Measurements from ENCODE around the gene LRP5. TPM values are rescaled to one million over a fixed set of nuclear protein-coding genes. Genes with fewer than 3 reads are reported as not detected.

LRP5 gene
- polyA plus RNA-seq, 1 donor = 109 TPM

DNA sequence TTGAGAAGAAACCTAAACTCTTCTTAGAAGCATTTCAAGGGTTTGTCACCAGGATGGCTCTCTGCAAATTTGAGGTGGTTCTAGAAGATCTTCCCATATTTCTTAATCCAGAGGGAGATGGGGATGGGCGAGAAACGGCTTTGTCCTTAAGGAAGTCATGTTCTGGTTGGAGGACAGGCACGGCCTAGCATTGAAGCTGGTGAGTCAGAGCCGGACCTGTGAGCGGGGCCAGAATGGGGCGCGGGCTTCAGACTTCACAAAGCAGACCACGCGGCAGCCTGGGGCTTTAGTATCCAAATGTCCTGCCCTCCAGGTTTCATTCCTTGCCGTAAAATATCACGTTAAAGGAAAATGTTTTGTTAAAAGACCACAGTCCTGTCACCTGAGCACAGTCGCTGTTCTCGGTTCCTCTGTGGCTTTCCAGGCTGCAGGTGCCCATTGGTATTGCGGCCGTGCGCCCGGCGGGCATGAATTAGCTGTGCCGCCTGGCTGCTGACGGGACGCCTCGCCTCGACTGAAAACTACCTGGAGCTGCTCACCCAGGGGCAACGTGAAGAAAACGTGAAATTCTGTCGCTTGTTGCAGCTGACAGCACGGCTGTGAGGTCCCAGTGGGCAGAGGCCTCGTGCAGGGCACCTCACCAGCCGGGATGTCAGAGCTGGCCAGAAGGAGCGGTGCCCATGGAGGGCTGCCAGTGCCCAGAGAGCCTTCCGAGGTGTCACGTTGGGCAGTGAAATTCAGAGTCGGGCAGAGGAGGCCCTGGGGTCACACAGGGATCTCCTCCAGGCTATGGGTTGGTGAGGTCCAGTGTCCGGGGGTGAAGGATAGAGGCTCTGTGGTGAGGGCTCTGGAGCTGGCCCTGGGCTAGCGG is 59.0 kb downstream of the LRP5 start:
- Histone ChIP-seq H3K27me3 (ENCODE audit: control insufficient read depth, insufficient read depth, low read length) (no peaks in the 10 kb centered on the region), H3K9me3 (ENCODE audit: control insufficient read depth, low read depth, low read length) (peaks cover 5% of the 10 kb centered on the region), H3K36me3 (ENCODE audit: control insufficient read depth, insufficient read depth, low read length) (peaks cover 67% of the 10 kb centered on the region), H3K4me1 (ENCODE audit: control insufficient read depth, insufficient read depth, low read length) (peaks cover 16% of the 10 kb centered on the region), H3K4me3 (ENCODE audit: low read length) (no peak overlapping the region), H3K27ac (ENCODE audit: low read length) (no peak overlapping the region)
- WGBS (ENCODE audit: insufficient coverage, low lambda C conversion rate) = no CpG with 5 or more reads among the region's 35 CpGs
- DNase-seq = no peak

DNA sequence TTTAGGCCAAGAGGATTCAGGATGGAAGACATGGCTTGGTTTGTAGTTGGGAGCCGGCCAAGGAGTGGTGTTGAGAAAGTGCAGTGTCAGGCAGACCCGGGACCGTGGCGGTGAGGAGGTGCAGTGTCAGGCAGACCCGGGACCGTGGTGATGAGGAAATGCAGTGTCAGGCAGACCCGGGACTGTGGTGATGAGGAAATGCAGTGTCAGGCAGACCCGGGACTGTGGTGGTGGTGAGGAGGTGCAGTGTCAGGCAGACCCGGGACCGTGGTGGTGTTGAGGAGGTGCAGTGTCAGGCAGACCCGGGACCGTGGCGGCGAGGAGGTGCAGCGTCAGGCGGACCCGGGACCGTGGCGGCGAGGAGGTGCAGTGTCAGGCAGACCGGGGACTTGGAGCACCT is 59.7 kb downstream of the LRP5 start:
- Histone ChIP-seq H3K4me1 (ENCODE audit: control insufficient read depth, insufficient read depth, low read length) (peaks cover 16% of the 10 kb centered on the region), H3K36me3 (ENCODE audit: control insufficient read depth, insufficient read depth, low read length) (peaks cover 67% of the 10 kb centered on the region)
- no CpG with 5 or more reads among the region's 21 CpGs for WGBS (ENCODE audit: insufficient coverage, low lambda C conversion rate)

DNA sequence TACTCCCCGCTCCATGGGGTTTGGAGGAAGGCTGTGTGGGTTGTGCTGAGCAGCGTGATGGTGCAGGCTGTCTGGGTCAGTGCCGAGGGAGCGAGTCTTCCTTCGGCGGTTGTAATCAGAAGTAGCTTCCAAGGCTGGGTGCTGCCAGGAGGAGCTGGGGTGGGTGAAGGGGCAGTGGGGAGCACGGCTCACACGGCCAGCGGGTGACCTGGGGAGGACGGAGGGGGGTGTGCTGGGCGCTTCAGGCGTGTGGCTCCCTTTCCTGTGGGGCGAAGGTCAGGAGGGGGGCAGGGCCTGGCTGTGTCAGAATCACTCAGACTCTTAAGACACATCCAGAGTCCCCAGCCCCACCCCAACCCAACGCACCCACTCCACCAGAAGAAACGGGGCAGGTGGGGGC is 60.2 kb downstream of the LRP5 start:
- Histone ChIP-seq H3K4me3 (ENCODE audit: low read length) (no peak overlapping the region), H3K27ac (ENCODE audit: low read length) (no peak overlapping the region), H3K27me3 (ENCODE audit: control insufficient read depth, insufficient read depth, low read length) (no peaks in the 10 kb centered on the region), H3K9me3 (ENCODE audit: control insufficient read depth, low read depth, low read length) (peaks cover 5% of the 10 kb centered on the region), H3K36me3 (ENCODE audit: control insufficient read depth, insufficient read depth, low read length) (peaks cover 68% of the 10 kb centered on the region), H3K4me1 (ENCODE audit: control insufficient read depth, insufficient read depth, low read length) (peaks cover 16% of the 10 kb centered on the region)
- peak in 1 of 2 donors; percentile 64 for DNase-seq
- no CpG with 5 or more reads among the region's 15 CpGs for WGBS (ENCODE audit: insufficient coverage, low lambda C conversion rate)

More for the DNA sequence above, 59.7 kb downstream of the LRP5 start:
- H3K9me3 ChIP-seq (ENCODE audit: control insufficient read depth, low read depth, low read length) = peaks cover 5% of the 10 kb centered on the region
- no peak overlapping the region for H3K27ac ChIP-seq (ENCODE audit: low read length)
- DNase-seq = no peak
- H3K27me3 ChIP-seq (ENCODE audit: control insufficient read depth, insufficient read depth, low read length) = no peaks in the 10 kb centered on the region
- H3K4me3 ChIP-seq (ENCODE audit: low read length) = no peak overlapping the region

DNA sequence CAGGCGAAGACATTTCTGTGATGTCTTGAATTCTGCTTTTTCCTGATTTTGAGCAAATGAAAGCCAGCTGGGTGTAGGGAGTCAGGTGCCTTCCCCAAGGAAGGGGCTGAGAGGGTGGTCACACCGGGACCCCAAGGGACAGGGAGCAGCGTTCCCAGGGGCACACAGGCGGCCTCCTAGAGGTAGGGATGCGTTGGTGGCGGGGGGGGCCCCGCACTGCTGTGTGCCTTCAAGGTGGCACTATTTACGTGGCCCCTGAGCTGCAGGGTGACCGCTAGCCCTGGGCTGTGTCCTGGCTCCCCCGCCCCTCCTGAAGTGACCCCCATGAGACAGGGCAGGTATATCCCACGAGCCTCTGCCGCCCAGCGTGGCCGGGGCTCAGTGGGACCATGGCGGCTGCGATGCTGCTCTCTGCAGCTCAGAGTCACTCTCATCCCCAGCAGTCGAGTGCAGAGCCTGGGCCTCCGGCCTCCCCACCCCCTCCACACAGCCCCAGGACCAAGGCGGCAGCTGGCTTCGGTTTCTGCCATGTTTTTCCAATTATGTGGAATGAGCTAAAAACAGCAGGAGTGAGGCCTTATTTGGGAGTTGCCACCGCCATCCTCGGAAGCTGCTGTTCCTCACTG is 60.9 kb downstream of the LRP5 start:
- Histone ChIP-seq H3K4me1 (ENCODE audit: control insufficient read depth, insufficient read depth, low read length) (peaks cover 16% of the 10 kb centered on the region), H3K36me3 (ENCODE audit: control insufficient read depth, insufficient read depth, low read length) (peaks cover 67% of the 10 kb centered on the region)
- no CpG with 5 or more reads among the region's 22 CpGs for WGBS (ENCODE audit: insufficient coverage, low lambda C conversion rate)

DNA sequence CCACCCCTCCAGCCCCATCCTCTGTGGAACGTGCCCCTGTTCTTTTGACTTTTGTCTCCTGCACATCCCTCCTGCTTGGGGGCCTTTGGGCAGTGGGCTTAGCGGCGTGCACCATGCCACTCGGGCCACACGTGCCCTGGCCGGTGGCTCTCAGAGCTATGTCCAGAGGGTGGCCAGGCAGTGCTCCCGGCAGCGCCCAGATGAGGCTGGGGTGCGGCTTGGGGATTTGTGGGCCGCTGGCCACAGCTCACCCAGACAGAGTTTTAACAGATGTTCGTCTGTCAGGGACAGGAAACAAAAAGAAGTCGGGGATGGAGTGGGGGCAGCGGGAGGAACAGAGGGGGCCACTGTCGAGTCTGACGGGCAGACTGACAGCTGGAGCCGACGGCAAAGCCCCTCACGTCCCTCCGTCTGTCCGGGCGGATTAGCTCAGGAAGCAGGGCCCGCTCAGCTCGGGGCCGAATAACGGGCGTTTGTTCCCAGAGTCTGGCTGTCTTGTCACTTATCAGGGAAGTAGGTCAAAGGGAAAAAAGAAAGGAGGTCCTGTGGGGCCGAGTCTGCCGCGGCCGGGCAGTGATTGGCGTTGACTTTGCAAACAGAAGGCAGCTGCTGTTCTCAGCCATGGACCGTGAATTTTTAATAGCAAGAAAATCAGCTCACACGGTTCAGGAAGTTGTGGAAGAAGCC is 61.6 kb downstream of the LRP5 start:
- peak in 1 of 2 donors; percentile 56 for DNase-seq
- peaks cover 60% of the 10 kb centered on the region for H3K36me3 ChIP-seq (ENCODE audit: control insufficient read depth, insufficient read depth, low read length)
- no CpG with 5 or more reads among the region's 33 CpGs for WGBS (ENCODE audit: insufficient coverage, low lambda C conversion rate)
- H3K9me3 ChIP-seq (ENCODE audit: control insufficient read depth, low read depth, low read length) = peaks cover 5% of the 10 kb centered on the region
- H3K27ac ChIP-seq (ENCODE audit: low read length) = peak overlapping the region; percentile 55
- no peak overlapping the region for H3K4me3 ChIP-seq (ENCODE audit: low read length)
- no peaks in the 10 kb centered on the region for H3K27me3 ChIP-seq (ENCODE audit: control insufficient read depth, insufficient read depth, low read length)
- peaks cover 16% of the 10 kb centered on the region for H3K4me1 ChIP-seq (ENCODE audit: control insufficient read depth, insufficient read depth, low read length)

More for the DNA sequence above, 60.9 kb downstream of the LRP5 start:
- Histone ChIP-seq H3K4me3 (ENCODE audit: low read length) (no peak overlapping the region), H3K27ac (ENCODE audit: low read length) (peak overlapping the region; percentile 55), H3K27me3 (ENCODE audit: control insufficient read depth, insufficient read depth, low read length) (no peaks in the 10 kb centered on the region), H3K9me3 (ENCODE audit: control insufficient read depth, low read depth, low read length) (peaks cover 5% of the 10 kb centered on the region)
- DNase-seq = no peak

DNA sequence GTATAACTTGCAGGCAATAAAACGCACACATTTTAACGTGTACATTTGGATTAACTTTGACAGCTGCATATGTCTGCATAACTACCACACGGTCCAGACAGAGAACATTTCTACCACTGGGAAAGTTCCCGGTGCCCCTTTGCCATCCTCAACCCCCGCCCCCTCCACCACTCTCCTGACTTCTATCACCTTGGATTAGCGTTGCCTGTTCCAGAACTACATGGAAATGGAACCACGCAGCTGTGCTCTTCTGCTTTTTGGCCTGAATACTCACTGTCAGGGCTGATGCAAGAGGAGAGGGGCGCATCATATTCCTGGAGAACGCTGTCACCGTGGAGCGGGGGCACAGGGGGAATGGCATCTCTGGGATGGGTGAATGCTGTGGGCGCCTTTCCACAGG is 62.1 kb downstream of the LRP5 start:
- no CpG with 5 or more reads among the region's 12 CpGs for WGBS (ENCODE audit: insufficient coverage, low lambda C conversion rate)

DNA sequence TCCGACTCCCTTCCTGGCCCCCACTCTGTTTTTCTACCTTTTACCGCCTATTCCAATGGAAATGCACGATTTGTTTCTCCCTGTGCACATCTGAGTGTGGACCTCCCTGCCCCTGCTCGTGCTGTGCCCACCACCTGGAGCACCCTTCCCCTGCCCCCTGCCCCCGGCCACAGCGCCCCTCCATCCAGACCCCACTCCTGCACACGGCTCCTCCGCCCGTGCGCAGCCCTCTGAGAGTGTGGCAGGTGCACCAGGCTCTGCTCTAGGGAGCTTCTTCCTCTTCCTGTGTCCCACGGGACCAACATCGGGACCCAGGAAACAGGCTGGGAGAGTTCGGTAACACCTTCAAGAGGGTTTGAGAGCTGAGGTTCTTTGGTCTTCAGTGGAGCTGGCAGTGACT is 62.9 kb downstream of the LRP5 start:
- peaks cover 48% of the 10 kb centered on the region for H3K36me3 ChIP-seq (ENCODE audit: control insufficient read depth, insufficient read depth, low read length)
- no peak overlapping the region for H3K4me3 ChIP-seq (ENCODE audit: low read length)
- no peak for DNase-seq
- H3K4me1 ChIP-seq (ENCODE audit: control insufficient read depth, insufficient read depth, low read length) = peaks cover 29% of the 10 kb centered on the region
- H3K9me3 ChIP-seq (ENCODE audit: control insufficient read depth, low read depth, low read length) = peaks cover 5% of the 10 kb centered on the region
- WGBS (ENCODE audit: insufficient coverage, low lambda C conversion rate) = no CpG with 5 or more reads among the region's 13 CpGs
- no peaks in the 10 kb centered on the region for H3K27me3 ChIP-seq (ENCODE audit: control insufficient read depth, insufficient read depth, low read length)
- no peak overlapping the region for H3K27ac ChIP-seq (ENCODE audit: low read length)

More for the DNA sequence above, 62.1 kb downstream of the LRP5 start:
- H3K4me1 ChIP-seq (ENCODE audit: control insufficient read depth, insufficient read depth, low read length) = peaks cover 21% of the 10 kb centered on the region
- H3K4me3 ChIP-seq (ENCODE audit: low read length) = no peak overlapping the region
- H3K27ac ChIP-seq (ENCODE audit: low read length) = peak overlapping the region; percentile 55
- peaks cover 5% of the 10 kb centered on the region for H3K9me3 ChIP-seq (ENCODE audit: control insufficient read depth, low read depth, low read length)
- H3K27me3 ChIP-seq (ENCODE audit: control insufficient read depth, insufficient read depth, low read length) = no peaks in the 10 kb centered on the region
- no peak for DNase-seq
- H3K36me3 ChIP-seq (ENCODE audit: control insufficient read depth, insufficient read depth, low read length) = peaks cover 55% of the 10 kb centered on the region

DNA sequence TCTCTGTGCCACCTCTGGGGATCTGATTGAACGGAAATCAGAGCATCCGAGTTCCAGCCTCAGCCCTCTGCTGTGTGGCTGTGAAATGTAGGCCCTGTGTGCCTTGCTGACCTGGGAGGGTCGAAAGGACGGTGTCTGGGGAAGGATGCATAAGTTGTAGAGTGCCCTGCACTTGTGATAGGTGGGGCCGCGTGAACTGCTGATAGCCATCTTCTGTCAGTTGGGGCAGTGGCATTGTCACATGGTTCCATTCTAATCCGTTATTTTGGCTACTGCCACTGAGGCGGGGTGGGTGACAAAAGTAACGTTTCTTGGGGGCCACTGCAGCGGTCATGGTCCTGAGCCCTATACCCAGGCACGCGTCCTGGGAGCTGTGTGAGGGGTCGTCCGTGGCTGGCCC is 63.4 kb downstream of the LRP5 start:
- Histone ChIP-seq H3K27ac (ENCODE audit: low read length) (no peak overlapping the region), H3K9me3 (ENCODE audit: control insufficient read depth, low read depth, low read length) (peaks cover 5% of the 10 kb centered on the region), H3K36me3 (ENCODE audit: control insufficient read depth, insufficient read depth, low read length) (peaks cover 45% of the 10 kb centered on the region), H3K4me3 (ENCODE audit: low read length) (no peak overlapping the region), H3K4me1 (ENCODE audit: control insufficient read depth, insufficient read depth, low read length) (peaks cover 33% of the 10 kb centered on the region), H3K27me3 (ENCODE audit: control insufficient read depth, insufficient read depth, low read length) (no peaks in the 10 kb centered on the region)
- no peak for DNase-seq
- WGBS (ENCODE audit: insufficient coverage, low lambda C conversion rate) = no CpG with 5 or more reads among the region's 14 CpGs

DNA sequence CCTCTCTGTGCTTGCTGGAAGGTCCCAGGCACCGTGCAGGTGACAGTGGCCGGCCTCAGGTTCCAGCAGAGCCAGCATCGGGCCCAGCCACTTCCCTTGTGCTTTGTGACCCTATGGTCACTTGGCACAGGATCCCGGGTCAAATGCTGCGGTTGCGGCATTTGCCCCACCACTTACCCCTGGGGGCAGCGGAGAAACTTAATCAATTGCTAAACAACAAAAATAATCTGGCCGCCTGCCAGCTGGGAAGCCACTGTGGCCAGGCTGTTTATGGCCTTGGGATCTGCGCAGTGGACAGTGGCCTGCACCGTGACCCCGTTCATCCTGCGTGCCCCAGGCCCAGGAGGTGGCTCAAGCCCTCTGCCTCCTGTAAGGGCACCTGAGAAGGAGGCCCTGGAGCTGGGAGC is 65.0 kb downstream of the LRP5 start:
- no CpG with 5 or more reads among the region's 12 CpGs for WGBS (ENCODE audit: insufficient coverage, low lambda C conversion rate)
- H3K4me1 ChIP-seq (ENCODE audit: control insufficient read depth, insufficient read depth, low read length) = peaks cover 47% of the 10 kb centered on the region

DNA sequence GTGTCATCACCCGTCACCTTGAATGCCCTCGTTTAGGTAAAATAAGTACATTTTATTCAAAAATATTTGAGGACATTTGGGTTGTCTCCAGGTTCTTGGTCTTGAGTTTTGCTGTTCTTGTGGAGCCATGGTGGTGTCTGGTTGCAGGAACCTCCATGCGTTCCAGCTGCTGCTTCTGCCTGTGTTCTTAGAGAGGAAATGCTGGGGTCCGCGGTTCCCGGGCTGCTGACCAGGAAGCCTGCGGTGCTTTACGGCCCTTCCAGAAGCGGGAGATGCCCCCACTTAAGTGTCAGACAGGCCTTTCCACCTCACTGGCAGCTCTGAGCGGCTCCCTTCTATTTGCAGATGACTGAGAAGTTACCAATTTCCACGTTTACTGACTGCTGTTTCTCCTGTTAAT is 66.8 kb downstream of the LRP5 start:
- H3K27ac ChIP-seq (ENCODE audit: low read length) = no peak overlapping the region
- no peaks in the 10 kb centered on the region for H3K9me3 ChIP-seq (ENCODE audit: control insufficient read depth, low read depth, low read length)
- no peak overlapping the region for H3K4me3 ChIP-seq (ENCODE audit: low read length)
- H3K27me3 ChIP-seq (ENCODE audit: control insufficient read depth, insufficient read depth, low read length) = no peaks in the 10 kb centered on the region
- H3K4me1 ChIP-seq (ENCODE audit: control insufficient read depth, insufficient read depth, low read length) = peaks cover 33% of the 10 kb centered on the region
- peaks cover 45% of the 10 kb centered on the region for H3K36me3 ChIP-seq (ENCODE audit: control insufficient read depth, insufficient read depth, low read length)
- DNase-seq = no peak
- WGBS (ENCODE audit: insufficient coverage, low lambda C conversion rate) = 75% methylated on average over 2 of the region's 11 CpGs

More for the DNA sequence above, 65.0 kb downstream of the LRP5 start:
- peaks cover 41% of the 10 kb centered on the region for H3K36me3 ChIP-seq (ENCODE audit: control insufficient read depth, insufficient read depth, low read length)
- H3K4me3 ChIP-seq (ENCODE audit: low read length) = no peak overlapping the region
- H3K9me3 ChIP-seq (ENCODE audit: control insufficient read depth, low read depth, low read length) = no peaks in the 10 kb centered on the region
- H3K27me3 ChIP-seq (ENCODE audit: control insufficient read depth, insufficient read depth, low read length) = no peaks in the 10 kb centered on the region
- no peak for DNase-seq
- no peak overlapping the region for H3K27ac ChIP-seq (ENCODE audit: low read length)

Measured in large intestine (tissue), 3 donors.